ENCODE measurements around the gene ZNF638. TPM values are rescaled to one million over a fixed set of nuclear protein-coding genes. Genes with fewer than 3 reads are reported as not detected.

Gene ZNF638
- total RNA-seq, 1 experiment from 2014 or later, result 108 TPM

DNA sequence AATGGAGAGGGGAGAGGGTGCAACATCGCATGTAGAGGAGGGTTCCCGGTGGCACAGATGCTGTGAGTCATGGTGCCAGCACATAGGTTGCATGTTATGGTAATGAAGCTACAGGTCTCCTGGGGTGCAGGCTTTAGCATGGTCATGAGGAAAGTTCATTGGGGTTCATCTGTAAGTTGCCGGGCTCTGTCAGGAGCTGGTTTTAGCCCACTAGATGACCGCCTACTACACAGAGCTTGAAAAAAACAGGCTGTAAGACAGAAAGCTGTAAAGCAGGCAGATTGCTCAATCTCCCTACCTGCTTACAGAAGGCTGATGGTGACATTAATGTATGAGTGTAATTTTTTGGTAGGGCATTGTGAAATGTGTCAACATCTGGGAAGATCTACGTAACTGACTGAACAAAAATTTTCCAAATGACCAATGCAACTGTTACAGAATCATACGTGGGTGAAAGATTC is 145.7 kb downstream of the ZNF638 start (continued):
- TF ChIP-seq ATF3 (IDR thresholded peaks at IDR 0.05), result no peak

- Histone ChIP-seq H3K4me3 (replicated peaks in 1 of 2; ENCODE audit: low read depth in 1 of 2, low read length in 2 of 2) (no peak overlapping the region), H3K27ac (ENCODE audit: low read depth, low read length) (no peak overlapping the region), H3K9me3 (ENCODE audit: control insufficient read depth in 1 of 2, insufficient read depth in 1 of 2, low read depth in 1 of 2, low read length in 2 of 2) (no peaks in the 10 kb centered on the region), H3K4me1 (ENCODE audit: control insufficient read depth in 1 of 2, insufficient read depth in 2 of 2, low read length in 2 of 2) (peaks cover 0 to 6% of the 10 kb centered on the region in 2 experiments; a peak in 1 of 4 replicates), H3K36me3 (ENCODE audit: control insufficient read depth in 1 of 2, insufficient read depth in 2 of 2, low read length in 2 of 2) (no peaks in the 10 kb centered on the region), H3K9ac (ENCODE audit: low read length) (no peak overlapping the region), H2AFZ (ENCODE audit: low read depth, low read length, poor library complexity, severe bottlenecking) (no peak overlapping the region), H4K20me1 (ENCODE audit: insufficient read depth) (no peaks in the 10 kb centered on the region), H3K9me2 (ENCODE audit: insufficient read depth) (no peaks in the 10 kb centered on the region), H3K79me2 (ENCODE audit: insufficient read depth, low read length) (no peaks in the 10 kb centered on the region), H3K27me3 (ENCODE audit: insufficient read depth, low read length) (peaks cover 3% of the 10 kb centered on the region; the same call in 1 of the 2 replicates), H3K4me2 (ENCODE audit: low read length) (no peak overlapping the region)
- ATAC-seq, result no peak
- BruUV-seq (replicated peaks), result no TSS peak
- RAD21 ChIA-PET (ENCODE audit: low non-redundant PET in 1 of 2, low total read pairs in 2 of 2, uncharacterized antibody in 2 of 2, unreplicated experiment in 2 of 2), result no interaction called here
- POLR2A ChIA-PET, result no interaction called here
- CTCF ChIA-PET, result no interaction called here
- no peak for TF ChIP-seq RAD21 (IDR thresholded peaks at IDR 0.05; ENCODE audit: low read depth)
- TF ChIP-seq YY1 (IDR thresholded peaks at IDR 0.05; ENCODE audit: extremely low read depth, insufficient replicate concordance, low read depth, low read length), result no peak
- no peak for TF ChIP-seq ELF1 (IDR thresholded peaks at IDR 0.05; ENCODE audit: borderline replicate concordance, low read depth)
- no peak for TF ChIP-seq EGR1 (IDR thresholded peaks at IDR 0.05; ENCODE audit: low read depth)
- TF ChIP-seq REST (IDR thresholded peaks at IDR 0.05; ENCODE audit: low read depth), result no peak
- no peak for TF ChIP-seq SP1 (IDR thresholded peaks at IDR 0.05; ENCODE audit: low read depth)
- TF ChIP-seq MAX (IDR thresholded peaks at IDR 0.05), result no peak
- no peak for TF ChIP-seq SRF (IDR thresholded peaks at IDR 0.05; ENCODE audit: low read depth)
- TF ChIP-seq TCF7L2 (IDR thresholded peaks at IDR 0.05; ENCODE audit: borderline replicate concordance, extremely low read depth, insufficient read depth, insufficient read length), result no peak
- no peak for TF ChIP-seq CBX3 (IDR thresholded peaks at IDR 0.05; ENCODE audit: low read depth)
- TF ChIP-seq JUND (IDR thresholded peaks at IDR 0.05), result no peak
- intact Hi-C loops (cut with micrococcal nuclease), result no loop called here
- no peak for DNase-seq (ENCODE audit: low read depth, low spot score)
Observed at GRCh38 chr2:71478806-71479205, 147.2 kb downstream of the ZNF638 start.
